GM12892 (cell line): ENCODE data around the gene BUB1B.

Source experiments
- POLR2A ChIP-seq: IDR thresholded peaks from 2 replicates; pipeline ENCODE4 v1.6.1; 2011; ENCODE audit warnings: low read depth, low read length, control low read depth
- TAF1 ChIP-seq: IDR thresholded peaks from 2 replicates; pipeline ENCODE4 v1.6.1; 2011; ENCODE audit warnings: low read depth, mild to moderate bottlenecking, control low read depth, low read length, borderline replicate concordance

GRCh38 chr15:40115670-40116093 lies 45.2 kb upstream of the BUB1B start:
- TF ChIP-seq POLR2A (no peak; the same call in 1 of the 2 replicates), TAF1 (no peak)
